Measurements from ENCODE around the gene IMPACT. TPM values are rescaled to one million over a fixed set of nuclear protein-coding genes. Genes with fewer than 3 reads are reported as not detected.

The IMPACT gene
- total and polyA plus RNA-seq, 2 donors (not counting 1 experiment from before 2014, with no cell fraction given), result 5.0 to 11.1 TPM

- Mint-ChIP-seq H3K27me3 (no peaks in the 10 kb centered on the region), H3K4me3 (no peak overlapping the region), H3K4me1 (no peaks in the 10 kb centered on the region), H3K9me3 (ENCODE audit: insufficient read depth) (no peaks in the 10 kb centered on the region), H3K27ac (no peak overlapping the region)
- TF ChIP-seq CTCF (IDR thresholded peaks at IDR 0.05) (no peak), EZH2 (IDR thresholded peaks at IDR 0.05; ENCODE audit: borderline replicate concordance, insufficient read depth, low read depth, low read length, poor library complexity, severe bottlenecking) (no peak)
- ATAC-seq (ENCODE audit: low read depth), result no peak
- H3K79me2 ChIP-seq (ENCODE audit: control insufficient read depth, insufficient read depth, low read length), result no peaks in the 10 kb centered on the region
- ChIA-PET POLR2A (no interaction called here), CTCF (interaction anchor here (1.2 to 1.7 kb wide), 3 partner anchors 9 to 14 kb away, joined by 4 to 7 read pairs (median 4); no protein-coding TSS in a partner anchor)
- no peaks in the 10 kb centered on the region for H3K36me3 ChIP-seq (replicated peaks in 1 of 2; ENCODE audit: control extremely low read depth in 1 of 2, control insufficient read depth in 1 of 2, extremely low read depth in 1 of 2, insufficient read depth in 2 of 2, low read length in 1 of 2)
- no peaks in the 10 kb centered on the region for H3K9me3 ChIP-seq (ENCODE audit: control extremely low read depth in 1 of 3, control insufficient read depth in 2 of 3, insufficient read depth in 1 of 3, low read length in 2 of 3)
- WGBS (ENCODE audit: insufficient coverage), result 100% methylated on average over 1 of the region's 2 CpGs
- H3K4me2 ChIP-seq (replicated peaks; ENCODE audit: low read depth, low read length, poor library complexity, severe bottlenecking), result no peak overlapping the region
- DNase-seq, result no peak
- no peaks in the 10 kb centered on the region for H3K27me3 ChIP-seq (replicated peaks in 1 of 4; ENCODE audit: control extremely low read depth in 1 of 4, control insufficient read depth in 3 of 4, insufficient read depth in 4 of 4, low read length in 3 of 4)
- H3K4me1 ChIP-seq (ENCODE audit: control insufficient read depth in 2 of 2, insufficient read depth in 2 of 2, low read length in 2 of 2), result no peaks in the 10 kb centered on the region
- H3K9ac ChIP-seq (ENCODE audit: low read length), result no peak overlapping the region
- intact Hi-C loops (cut with micrococcal nuclease), result no loop called here
- H4K20me1 ChIP-seq (ENCODE audit: control insufficient read depth, insufficient read depth, low read length, poor library complexity, severe bottlenecking), result no peaks in the 10 kb centered on the region
- H3K27ac ChIP-seq (ENCODE audit: low read length in 2 of 2), result no peak overlapping the region
- no peak overlapping the region for H3K4me3 ChIP-seq (ENCODE audit: control extremely low read depth in 1 of 5, extremely low read depth in 1 of 5, insufficient read depth in 1 of 5, low read depth in 2 of 5, low read length in 4 of 5)
- no peak overlapping the region for H2AFZ ChIP-seq (ENCODE audit: insufficient read depth, low read depth, low read length, poor library complexity, severe bottlenecking)
Measured at GRCh38 chr18:24474406-24474805, 47.9 kb downstream of the IMPACT start.

- peaks cover 3% of the 10 kb centered on the region for H3K9me3 Mint-ChIP-seq (ENCODE audit: insufficient read depth)
- no peak for ATAC-seq (ENCODE audit: low read depth)
- H3K36me3 ChIP-seq (replicated peaks in 1 of 2; ENCODE audit: control extremely low read depth in 1 of 2, control insufficient read depth in 1 of 2, extremely low read depth in 1 of 2, insufficient read depth in 2 of 2, low read length in 1 of 2), result no peaks in the 10 kb centered on the region
- H3K27me3 ChIP-seq (replicated peaks in 1 of 4; ENCODE audit: control extremely low read depth in 1 of 4, control insufficient read depth in 3 of 4, insufficient read depth in 4 of 4, low read length in 3 of 4), result no peaks in the 10 kb centered on the region
- H3K27ac ChIP-seq (ENCODE audit: low read length in 2 of 2), result no peak overlapping the region
- H4K20me1 ChIP-seq (ENCODE audit: control insufficient read depth, insufficient read depth, low read length, poor library complexity, severe bottlenecking), result no peaks in the 10 kb centered on the region
- no peaks in the 10 kb centered on the region for H3K4me1 ChIP-seq (ENCODE audit: control insufficient read depth in 2 of 2, insufficient read depth in 2 of 2, low read length in 2 of 2)
- ChIA-PET CTCF (interaction anchor here (1.3 kb wide), 1 partner anchor 10 kb away, joined by 3 read pairs; no protein-coding TSS in a partner anchor), POLR2A (no interaction called here)
- WGBS (ENCODE audit: insufficient coverage), result no CpG with 5 or more reads among the region's 6 CpGs
- no peak overlapping the region for H3K27ac Mint-ChIP-seq
- no peaks in the 10 kb centered on the region for H3K27me3 Mint-ChIP-seq
- peaks cover 0 to 4% (median 1%) of the 10 kb centered on the region in 3 donors for H3K9me3 ChIP-seq (ENCODE audit: control extremely low read depth in 1 of 3, control insufficient read depth in 2 of 3, insufficient read depth in 1 of 3, low read length in 2 of 3)
- H3K4me3 ChIP-seq (ENCODE audit: control extremely low read depth in 1 of 5, extremely low read depth in 1 of 5, insufficient read depth in 1 of 5, low read depth in 2 of 5, low read length in 4 of 5), result no peak overlapping the region
- no peak for DNase-seq
- no peaks in the 10 kb centered on the region for H3K4me1 Mint-ChIP-seq
- H3K4me2 ChIP-seq (replicated peaks; ENCODE audit: low read depth, low read length, poor library complexity, severe bottlenecking), result no peak overlapping the region
- no peak overlapping the region for H3K4me3 Mint-ChIP-seq
- TF ChIP-seq CTCF (IDR thresholded peaks at IDR 0.05), result no peak
- H2AFZ ChIP-seq (ENCODE audit: insufficient read depth, low read depth, low read length, poor library complexity, severe bottlenecking), result no peak overlapping the region
- intact Hi-C loops (cut with micrococcal nuclease), result no loop called here
- no peaks in the 10 kb centered on the region for H3K79me2 ChIP-seq (ENCODE audit: control insufficient read depth, insufficient read depth, low read length)
- H3K9ac ChIP-seq (ENCODE audit: low read length), result no peak overlapping the region
Measured at GRCh38 chr18:24475926-24476589, 49.6 kb downstream of the IMPACT start.
